Esophagus squamous epithelium (tissue), 5 donors: ENCODE results near the gene RAVER1. TPM values are rescaled to one million over a fixed set of nuclear protein-coding genes. Genes with fewer than 3 reads are reported as not detected.

Source experiments
- DNase-seq: peaks from one replicate; lab custom pipeline; 2025; lab: John Stamatoyannopoulos, UW
- H3K27ac ChIP-seq, 4 donors: fragments of 200-600 bp; sonication (generic); one replicate each; pipeline ENCODE4 v1.5.1; 2016 to 2019; ENCODE audit warnings: mild to moderate bottlenecking in 1 of 4
- H3K27me3 ChIP-seq, 4 donors: fragments of 200-600 bp; sonication (generic); 1 replicate in 3 of 4; 2 replicates in 1 of 4; pipeline versions ENCODE4 v1.5.1 to v1.6.0; 2017 to 2021; ENCODE audit warnings: antibody characterized with exemption in 1 of 4
- H3K36me3 ChIP-seq, 3 donors: fragments of 200-600 bp; sonication (generic); one replicate each; pipeline ENCODE4 v1.5.1; 2016 to 2019
- H3K4me1 ChIP-seq, 3 donors: fragments of 200-600 bp; sonication (generic); one replicate each; pipeline ENCODE4 v1.5.1; 2017 to 2019
- H3K4me3 ChIP-seq, 4 donors: fragments of 200-600 bp; sonication (generic); 1 replicate in 3 of 4; 2 replicates in 1 of 4; pipeline ENCODE4 v1.5.1; 2016 to 2019; ENCODE audit warnings: mild to moderate bottlenecking in 2 of 4, moderate library complexity in 1 of 4
- H3K9me3 ChIP-seq, 3 donors: fragments of 200-600 bp; sonication (generic); one replicate each; pipeline ENCODE4 v1.5.1; 2016 to 2019
- CTCF ChIP-seq, 6 experiments: fragments of 450-650 bp in 4 of 6; fragments of 200-600 bp in 2 of 6; sonication (generic) in 2 of 6; IDR thresholded peaks; one replicate each; pipeline ENCODE4 v1.5.1; 2016 to 2019; ENCODE audit warnings: antibody characterized with exemption in 6 of 6, mild to moderate bottlenecking in 4 of 6, moderate library complexity in 4 of 6
- POLR2A ChIP-seq, 4 donors: fragments of 450-650 bp; IDR thresholded peaks; one replicate each; pipeline ENCODE4 v1.6.1; 2017; ENCODE audit warnings: antibody characterized with exemption in 4 of 4, mild to moderate bottlenecking in 4 of 4, moderate library complexity in 3 of 4
- WGBS, 2 donors: methylation state at CpG; one replicate each; pipeline ENCODE4 v1.1.5; 2018; 5-methylcytosine and 5-hydroxymethylcytosine counted together
- intact Hi-C: fragments of 100-400 bp; cut with DNase I; formaldehyde crosslinking; loops from one replicate; pipeline ENCODE4 v1.15.0; 2022
- total RNA-seq, 4 donors: library from RNA; depleted of rRNA; stranded (reverse); fragments of >200 nt; gene quantifications; one replicate each; pipeline ENCODE4 v1.1.0, GENCODE V29; 2016
- donor health status: DM: yes; HTN: yes; CAD: no.

Gene RAVER1
- total RNA-seq, 4 donors from 2014 or later, result 13.8 to 26.8 (median 19.7) TPM

- H3K9me3 ChIP-seq, result no peaks in the 10 kb centered on the region
- 0 to 1% methylated on average over 8 to 12 of the region's 45 CpGs for WGBS, 2 donors
- no peak for DNase-seq
- peaks cover 19 to 82% (median 36%) of the 10 kb centered on the region in 4 donors for H3K27me3 ChIP-seq
- H3K4me3 ChIP-seq, result peak within 1 kb of the TSS; percentile 20 to 66 (median 41)
- peak within 1 kb of the TSS in 2 of 4 donors; percentile 41 to 52 for H3K27ac ChIP-seq
- peaks cover 62 to 100% (median 65%) of the 10 kb centered on the region in 3 donors for H3K4me1 ChIP-seq
- intact Hi-C loops, result no loop called here
- no peak for TF ChIP-seq CTCF (IDR thresholded peaks at IDR 0.05)
- TF ChIP-seq POLR2A (IDR thresholded peaks at IDR 0.05), result no peak
- peaks cover 0 to 11% (median under 1%) of the 10 kb centered on the region in 3 donors for H3K36me3 ChIP-seq
Observed at GRCh38 chr19:10289836-10290356, 43.4 kb downstream of the RAVER1 start, which contains the start of gene ICAM5. Gene ICAM5 (plus strand): TSS chr19:10289952. CDS start chr19:10290044, 92 bp downstream.

GRCh38 chr19:10289167-10289835, 44.0 kb downstream of the RAVER1 start:
- intact Hi-C loops, result no loop called here
- no peaks in the 10 kb centered on the region for H3K9me3 ChIP-seq
- H3K4me3 ChIP-seq, result peak overlapping the region; percentile 20 to 66 (median 41)
- H3K27me3 ChIP-seq, result peaks cover 15 to 77% (median 31%) of the 10 kb centered on the region in 4 donors
- peaks cover 0 to 17% (median 6%) of the 10 kb centered on the region in 3 donors for H3K36me3 ChIP-seq
- H3K4me1 ChIP-seq, result peaks cover 62 to 94% (median 65%) of the 10 kb centered on the region in 3 donors
- no peak for DNase-seq
- no peak for TF ChIP-seq POLR2A (IDR thresholded peaks at IDR 0.05)
- TF ChIP-seq CTCF (IDR thresholded peaks at IDR 0.05), result no peak
- H3K27ac ChIP-seq, result peak overlapping the region in 1 of 4 donors; percentile 41
- 1 to 2% methylated on average over 11 to 20 of the region's 50 CpGs for WGBS, 2 donors

- peaks cover 0 to 23% (median 11%) of the 10 kb centered on the region in 3 donors for H3K36me3 ChIP-seq
- no peaks in the 10 kb centered on the region for H3K9me3 ChIP-seq
- peak overlapping the region in 1 of 4 donors; percentile 41 for H3K27ac ChIP-seq
- TF ChIP-seq CTCF (IDR thresholded peaks at IDR 0.05), result no peak
- TF ChIP-seq POLR2A (IDR thresholded peaks at IDR 0.05), result no peak
- peaks cover 62 to 92% (median 65%) of the 10 kb centered on the region in 3 donors for H3K4me1 ChIP-seq
- 8 to 10% methylated on average over 2 to 8 of the region's 23 CpGs for WGBS, 2 donors
- peak overlapping the region; percentile 20 to 66 (median 41) for H3K4me3 ChIP-seq
- peaks cover 11 to 74% (median 27%) of the 10 kb centered on the region in 4 donors for H3K27me3 ChIP-seq
- intact Hi-C loops, result no loop called here
- no peak for DNase-seq
Observed at GRCh38 chr19:10288662-10289166, 44.6 kb downstream of the RAVER1 start.

GRCh38 chr19:10286803-10287737, 46.3 kb downstream of the RAVER1 start, which contains the start of gene ICAM4:
Gene ICAM4 (plus strand): TSS chr19:10286955. CDS start chr19:10287013, 58 bp downstream.
- TF ChIP-seq POLR2A (IDR thresholded peaks at IDR 0.05), result no peak
- TF ChIP-seq CTCF (IDR thresholded peaks at IDR 0.05), result no peak
- peaks cover 11 to 58% (median 14%) of the 10 kb centered on the region in 4 donors for H3K27me3 ChIP-seq
- peaks cover 55 to 82% (median 62%) of the 10 kb centered on the region in 3 donors for H3K4me1 ChIP-seq
- intact Hi-C loops, result no loop called here
- H3K9me3 ChIP-seq, result no peaks in the 10 kb centered on the region
- peaks cover 0 to 31% (median 16%) of the 10 kb centered on the region in 3 donors for H3K36me3 ChIP-seq
- peak within 1 kb of the TSS in 3 of 4 donors; percentile 22 to 38 (median 23) for H3K4me3 ChIP-seq
- WGBS, 2 donors, result 3 to 19% methylated on average over 6 to 20 of the region's 59 CpGs
- no peak for DNase-seq
- peak within 1 kb of the TSS in 2 of 4 donors; percentile 19 to 70 for H3K27ac ChIP-seq
